B cell (primary cell): ENCODE measurements around the gene TIMM23B.
"Not testable (repeated sequence)": the region's sequence is repeated elsewhere in the genome, so short reads cannot be mapped to it uniquely, and the experiment has no call there.

Experiments
- CTCF ChIP-seq: fragments of 200-600 bp; IDR thresholded peaks from one replicate; pipeline ENCODE4 v1.8.0; 2022; ENCODE audit warnings: antibody characterized with exemption, mild to moderate bottlenecking
- EZH2 ChIP-seq: IDR thresholded peaks from 2 replicates; pipeline ENCODE4 v1.6.1; 2012; ENCODE audit warnings: borderline replicate concordance, low read depth, mild to moderate bottlenecking, moderate library complexity, low read length; ENCODE audit not compliant: insufficient read depth, poor library complexity, severe bottlenecking

GRCh38 chr10:49931276-49931675 is 10.6 kb upstream of the TIMM23B start:
- not testable (repeated sequence) for TF ChIP-seq CTCF, EZH2
